HG02571 (cell line): ENCODE measurements around the gene RASAL2.

Source experiments
- ATAC-seq: cut with Tn5 transposase; IDR thresholded peaks from one replicate; pipeline ENCODE4 v1.9.1; 2021; ENCODE audit warnings: mild to moderate bottlenecking, moderate library complexity; ENCODE audit not compliant: unreplicated experiment

RASAL2 gene

GRCh38 chr1:178418284-178418955, 324.5 kb downstream of the RASAL2 start:
- ATAC-seq, result no peak

GRCh38 chr1:178434360-178434759, 340.5 kb downstream of the RASAL2 start:
- ATAC-seq, result no peak

GRCh38 chr1:178434899-178435435, 341.1 kb downstream of the RASAL2 start:
- no peak for ATAC-seq

- ATAC-seq, result no peak
These were observed 343.0 kb downstream of the RASAL2 start for GRCh38 chr1:178436899-178437298.

- ATAC-seq, result no peak
These were observed 344.5 kb downstream of the RASAL2 start for GRCh38 chr1:178438432-178438831.

- ATAC-seq, result no peak
These were observed 349.0 kb downstream of the RASAL2 start for GRCh38 chr1:178442925-178443324.

GRCh38 chr1:178450871-178451270, 357.0 kb downstream of the RASAL2 start:
- ATAC-seq, result no peak

- no peak for ATAC-seq
These were observed 357.6 kb downstream of the RASAL2 start for GRCh38 chr1:178451529-178451928.

- ATAC-seq, result no peak
These were observed 358.1 kb downstream of the RASAL2 start for GRCh38 chr1:178452013-178452412.

- ATAC-seq, result no peak
These were observed 362.6 kb downstream of the RASAL2 start for GRCh38 chr1:178456472-178456871.

- ATAC-seq, result no peak
These were observed 363.7 kb downstream of the RASAL2 start for GRCh38 chr1:178457651-178458050.

- ATAC-seq, result no peak
These were observed 364.3 kb downstream of the RASAL2 start for GRCh38 chr1:178458203-178458602.

- ATAC-seq, result no peak
These were observed 367.2 kb downstream of the RASAL2 start for GRCh38 chr1:178461104-178461503.

- no peak for ATAC-seq
These were observed 367.8 kb downstream of the RASAL2 start for GRCh38 chr1:178461701-178462100.

GRCh38 chr1:178464141-178464540, 370.2 kb downstream of the RASAL2 start:
- no peak for ATAC-seq

GRCh38 chr1:178464566-178464965, 370.7 kb downstream of the RASAL2 start:
- ATAC-seq, result no peak

GRCh38 chr1:178465011-178465410, 371.1 kb downstream of the RASAL2 start:
- ATAC-seq, result no peak

- ATAC-seq, result no peak
These were observed 373.9 kb downstream of the RASAL2 start for GRCh38 chr1:178467837-178468236.

GRCh38 chr1:178470411-178470960, 376.6 kb downstream of the RASAL2 start:
- ATAC-seq, result no peak

GRCh38 chr1:178472531-178472930, 378.6 kb downstream of the RASAL2 start:
- ATAC-seq, result no peak

- no peak for ATAC-seq
These were observed 383.5 kb downstream of the RASAL2 start for GRCh38 chr1:178477373-178477772.

- no peak for ATAC-seq
These were observed 383.9 kb downstream of the RASAL2 start for GRCh38 chr1:178477841-178478240.
